ENCODE data around the gene NTM. TPM values are rescaled to one million over a fixed set of nuclear protein-coding genes. Genes with fewer than 3 reads are reported as not detected.

NTM gene
- total and polyA plus RNA-seq, 2 donors (not counting 3 experiments of a cell fraction or from before 2014, with no cell fraction given), result 1.00 to 1.1 TPM

GRCh38 chr11:131671320-131671719 lies 300.9 kb downstream of the NTM start:
- no peak overlapping the region for H2AFZ ChIP-seq (ENCODE audit: low read depth, low read length)
- DNase-seq (ENCODE audit: low read depth, low spot score) (no peak), FAIRE-seq (no peak)
- H3K79me2 ChIP-seq (ENCODE audit: control insufficient read depth, insufficient read depth, low read length), result no peaks in the 10 kb centered on the region
- POLR2A ChIA-PET, result no interaction called here
- no peaks in the 10 kb centered on the region for H3K9me1 ChIP-seq (replicated peaks; ENCODE audit: control insufficient read depth, extremely low read depth, insufficient read depth, low read length)
- intact Hi-C loops (cut with micrococcal nuclease) (loop anchor here (5.0 to 10.0 kb wide), 3 partner anchors 89 to 637 kb away; no protein-coding TSS in a partner anchor), dilution Hi-C loops (cut with MboI; ENCODE audit: extremely low pct_ligation_motif_present, low sequenced_read_pairs) (loop anchor here (25.0 kb wide), 1 partner anchor 609 kb away; no protein-coding TSS in a partner anchor)
- no peaks in the 10 kb centered on the region for H3K36me3 ChIP-seq (ENCODE audit: control insufficient read depth in 2 of 2, extremely low read depth in 1 of 2, insufficient read depth in 2 of 2, low read length in 2 of 2)
- no peaks in the 10 kb centered on the region for H3K9me3 ChIP-seq (replicated peaks; ENCODE audit: control insufficient read depth, insufficient read depth, low read length)
- no peak overlapping the region for H3K4me2 ChIP-seq (ENCODE audit: insufficient read depth, low read length)
- H3K4me1 ChIP-seq (ENCODE audit: control insufficient read depth, extremely low read depth, insufficient read depth, low read length), result no peaks in the 10 kb centered on the region
- CTCF ChIA-PET, result no interaction called here
- H3K4me3 ChIP-seq (replicated peaks in 1 of 3; ENCODE audit: insufficient read depth in 1 of 3, low read depth in 1 of 3, low read length in 3 of 3), result no peak overlapping the region
- H3K27me3 ChIP-seq (ENCODE audit: control insufficient read depth in 2 of 2, insufficient read depth in 2 of 2, low read length in 2 of 2), result peaks cover 0 to 4% of the 10 kb centered on the region in 2 experiments
- no peak overlapping the region for H3K27ac ChIP-seq (ENCODE audit: insufficient read depth, low read depth, low read length)
- BruUV-seq (replicated peaks), result no TSS peak
- no peak overlapping the region for H3K9ac ChIP-seq (replicated peaks; ENCODE audit: extremely low read depth, insufficient read depth, low read length)
- H4K20me1 ChIP-seq (replicated peaks; ENCODE audit: control insufficient read depth, extremely low read depth, insufficient read depth, low read length), result no peaks in the 10 kb centered on the region
- TF ChIP-seq FOS (IDR thresholded peaks at IDR 0.05; ENCODE audit: borderline replicate concordance, insufficient read depth, low read length), result no peak
- TF ChIP-seq GATA2 (IDR thresholded peaks at IDR 0.05; ENCODE audit: insufficient read depth, insufficient read length, low read depth, low read length), result no peak
- no peak for TF ChIP-seq CTCF (IDR thresholded peaks at IDR 0.05; ENCODE audit: extremely low read depth in 1 of 2, insufficient read depth in 1 of 2, low read depth in 1 of 2, low read length in 2 of 2)
- TF ChIP-seq JUN (IDR thresholded peaks at IDR 0.05; ENCODE audit: borderline replicate concordance, insufficient read depth, insufficient read length, low read depth), result no peak
- TF ChIP-seq MAX (IDR thresholded peaks at IDR 0.05; ENCODE audit: insufficient read depth, insufficient read length), result no peak
- no peak for TF ChIP-seq MYC (IDR thresholded peaks at IDR 0.05; ENCODE audit: low read depth, low read length)
- no peak for TF ChIP-seq POLR2AphosphoS5 (IDR thresholded peaks at IDR 0.05; ENCODE audit: insufficient read depth, low read depth, low read length)
- TF ChIP-seq POLR2A (IDR thresholded peaks at IDR 0.05; ENCODE audit: low read depth, low read length), result no peak
- no peak for TF ChIP-seq EZH2 (IDR thresholded peaks at IDR 0.05; ENCODE audit: borderline replicate concordance, low read depth, low read length, severe bottlenecking)

All from endothelial cell of umbilical vein (primary cell).